HepG2 (cell line): ENCODE measurements around the gene NPEPL1. TPM values are rescaled to one million over a fixed set of nuclear protein-coding genes. Genes with fewer than 3 reads are reported as not detected.

Experiments
- ATAC-seq: fragments of 200-7000 bp; cut with Tn5 transposase; 3 replicates; pipeline ENCODE4 v1.9.1; 2020; ENCODE audit warnings: mild to moderate bottlenecking, moderate library complexity
- BruUV-seq: library from RNA; stranded (reverse); fragments of 400-500 nt; replicated peaks from 2 replicates; lab custom pipeline; 2021; lab: Mats Ljungman, UMichigan
- CTCF ChIA-PET: fragments of 300-600 bp; formaldehyde crosslinking; extraction: SDS; loops from one replicate; lab custom pipeline; 2021; ENCODE audit warnings: low total read pairs, inconsistent platforms, low intra/inter-chr PET ratio; lab: Yijun Ruan, JAX
- POLR2A ChIA-PET: fragments of 350-600 bp; sonication (Branson Sonifier 250); formaldehyde crosslinking; loops from one replicate; lab custom pipeline; 2020; ENCODE audit warnings: antibody characterized with exemption, inconsistent platforms; lab: Yijun Ruan, JAX
- DNase-seq: peaks from one replicate; pipeline ENCODE4 v3.0.0-alpha.2; 2015; ENCODE audit warnings: low spot score
- FAIRE-seq: peaks from 3 replicates; lab custom pipeline; 2011; peaks lifted over from hg19 to GRCh38; lab: Jason Lieb, UNC
- H2AFZ ChIP-seq: one replicate; pipeline ENCODE4 v1.6.1; 2011; ENCODE audit warnings: low read length, inconsistent platforms
- H3K27ac ChIP-seq: fragments of 300-600 bp; 3 replicates; pipeline ENCODE4 v1.8.0; 2011; ENCODE audit warnings: mixed run types, mild to moderate bottlenecking, mixed read lengths, low read length, inconsistent platforms; ENCODE audit not compliant: insufficient read depth; ENCODE audit errors: extremely low read length
- H3K27me3 ChIP-seq, 2 experiments: fragments of 200-600 bp in 1 of 2; 2 replicates in 1 of 2; 3 replicates in 1 of 2; pipeline versions ENCODE4 v1.6.0 to v1.8.0; 2011; ENCODE audit warnings: low read length in 2 of 2, mild to moderate bottlenecking in 2 of 2, moderate library complexity in 2 of 2, inconsistent platforms in 1 of 2; ENCODE audit not compliant: insufficient read depth in 2 of 2, control insufficient read depth in 1 of 2
- H3K36me3 ChIP-seq, 2 experiments: fragments of 200-600 bp in 1 of 2; replicated peaks in 1 of 2; 2 replicates in 1 of 2; 3 replicates in 1 of 2; pipeline versions ENCODE4 v1.5.1 to v1.8.0; 2011; ENCODE audit warnings: low read length in 2 of 2, inconsistent platforms in 1 of 2; ENCODE audit not compliant: insufficient read depth in 2 of 2, control insufficient read depth in 1 of 2
- H3K4me1 ChIP-seq: 2 replicates; pipeline ENCODE4 v1.5.1; 2012; ENCODE audit warnings: low read length, inconsistent platforms; ENCODE audit not compliant: insufficient read depth
- H3K4me2 ChIP-seq: 2 replicates; pipeline ENCODE4 v1.6.0; 2011; ENCODE audit warnings: low read depth, low read length, inconsistent platforms
- H3K4me3 ChIP-seq, 3 experiments: fragments of 200-600 bp in 1 of 3; sonication (generic), shearing (Covaris generic) in 1 of 3; replicated peaks in 1 of 3; 2 replicates each; pipeline ENCODE4 v1.5.1; 2011 to 2016; ENCODE audit warnings: low read length in 3 of 3, inconsistent platforms in 2 of 3, low read depth in 2 of 3, mild to moderate bottlenecking in 2 of 3, control low read depth in 1 of 3, mixed read lengths in 1 of 3; ENCODE audit not compliant: insufficient read depth in 1 of 3
- H3K79me2 ChIP-seq: one replicate; pipeline ENCODE4 v1.6.1; 2011; ENCODE audit warnings: low read length, inconsistent platforms; ENCODE audit not compliant: insufficient read depth
- H3K9ac ChIP-seq: 2 replicates; pipeline ENCODE4 v1.6.0; 2011; ENCODE audit warnings: mild to moderate bottlenecking, low read depth, low read length, inconsistent platforms; ENCODE audit not compliant: insufficient read depth
- H3K9me3 ChIP-seq: 2 replicates; pipeline ENCODE4 v1.5.1; 2012; ENCODE audit warnings: mild to moderate bottlenecking, low read length
- H4K20me1 ChIP-seq: 2 replicates; pipeline ENCODE4 v1.6.0; 2011; ENCODE audit warnings: inconsistent platforms, mild to moderate bottlenecking, low read length, moderate library complexity; ENCODE audit not compliant: insufficient read depth
- ATF7 ChIP-seq, 2 experiments: fragments of 450-650 bp in 1 of 2; sonication (generic) in 1 of 2; formaldehyde crosslinking in 1 of 2; IDR thresholded peaks; 2 replicates each; pipeline versions ENCODE4 v1.4.0 to v1.6.1; 2016 to 2020; ENCODE audit warnings: antibody characterized with exemption in 1 of 2, mild to moderate bottlenecking in 1 of 2, missing genetic modification reagents in 1 of 2
- FLYWCH1 ChIP-seq: sonication (generic); formaldehyde crosslinking; IDR thresholded peaks from 2 replicates; pipeline ENCODE4 v1.8.1; 2023; ENCODE audit warnings: mild to moderate bottlenecking, missing genetic modification reagents
- HOMEZ ChIP-seq: IDR thresholded peaks from 2 replicates; pipeline ENCODE4 v1.6.1; 2016; ENCODE audit warnings: low read depth
- NR2F6 ChIP-seq, 2 experiments: IDR thresholded peaks; 2 replicates each; pipeline ENCODE4 v1.6.1; 2016; ENCODE audit warnings: antibody characterized with exemption in 1 of 2, mild to moderate bottlenecking in 1 of 2
- ONECUT2 ChIP-seq: sonication (generic); formaldehyde crosslinking; IDR thresholded peaks from 2 replicates; pipeline ENCODE4 v1.4.0; 2020; ENCODE audit warnings: missing genetic modification reagents
- PHF8 ChIP-seq: sonication (generic); formaldehyde crosslinking; IDR thresholded peaks from 2 replicates; pipeline ENCODE4 v1.5.0; 2020; ENCODE audit warnings: missing genetic modification reagents
- SALL1 ChIP-seq: sonication (generic); formaldehyde crosslinking; IDR thresholded peaks from 2 replicates; pipeline ENCODE4 v1.8.0; 2022; ENCODE audit warnings: mild to moderate bottlenecking, missing genetic modification reagents
- TBX3 ChIP-seq: fragments of 450-650 bp; IDR thresholded peaks from 2 replicates; pipeline ENCODE4 v1.6.1; 2017; ENCODE audit warnings: antibody characterized with exemption, mild to moderate bottlenecking, inconsistent platforms, borderline replicate concordance
- YY1 ChIP-seq: IDR thresholded peaks from 2 replicates; pipeline ENCODE4 v1.6.1; 2011; ENCODE audit warnings: low read length, low read depth, moderate library complexity, mild to moderate bottlenecking; ENCODE audit not compliant: insufficient read depth, insufficient replicate concordance
- WGBS: methylation state at CpG from one replicate; pipeline ENCODE4 v1.1.6; 2017; ENCODE audit warnings: low lambda C conversion rate; 5-methylcytosine and 5-hydroxymethylcytosine counted together
- in situ Hi-C: cut with HindIII; loops from 2 replicates; pipeline ENCODE4 v1.10.0; 2017; ENCODE audit warnings: low pct_unique_long_range_greater_than_20kb; ENCODE audit not compliant: extremely low pct_ligation_motif_present
- intact Hi-C: fragments of 100-400 bp; cut with micrococcal nuclease; formaldehyde crosslinking; loops from one replicate; pipeline ENCODE4 v1.10.0; 2022; ENCODE audit not compliant: unreplicated experiment
- polyA plus RNA-seq, 8 experiments: library from polyadenylated mRNA; depleted of rRNA in 3 of 8; stranded (reverse) in 7 of 8; unstranded in 1 of 8; fragments of >200 nt; fragmentation: Illumina TruSeq in 4 of 8; extraction: Trizol in 4 of 8; gene quantifications; 2 replicates each; pipeline versions ENCODE4 v1.2.1 to v1.2.3, GENCODE V29; 2011 to 2016; ENCODE audit warnings: low read depth in 4 of 8, missing spikeins in 1 of 8, mixed read lengths in 1 of 8; ENCODE audit not compliant: insufficient read depth in 1 of 8
- total RNA-seq, 5 experiments: library from RNA; depleted of rRNA; stranded (reverse); fragments of >200 nt; fragmentation: Illumina TruSeq; extraction: Trizol; gene quantifications; 2 replicates each; pipeline ENCODE4 v1.2.3, GENCODE V29; 2016; ENCODE audit warnings: low read depth in 1 of 5

The NPEPL1 gene
- total and polyA plus RNA-seq, 2 of the 13 experiments (the other 11 are each of a cell fraction or from before 2014, with no cell fraction given), result 4.1 to 7.5 TPM

- H2AFZ ChIP-seq, result no peak overlapping the region
- intact Hi-C loops (no loop called here), in situ Hi-C loops (no loop called here)
- TF ChIP-seq ONECUT2 (CRISPR knock-in tag), result no peak
- TF ChIP-seq ATF7 (IDR thresholded peaks at IDR 0.05), result no peak
- no peak for TF ChIP-seq ATF7 (CRISPR knock-in tag; IDR thresholded peaks at IDR 0.05)
- TF ChIP-seq FLYWCH1, result no peak
- no peak for TF ChIP-seq TBX3
- TF ChIP-seq PHF8 (CRISPR knock-in tag), result no peak
- no peak for TF ChIP-seq SALL1 (CRISPR knock-in tag)
- TF ChIP-seq YY1, result no peak
- TF ChIP-seq NR2F6 (IDR thresholded peaks at IDR 0.05), result no peak
- TF ChIP-seq NR2F6 (CRISPR knock-in tag; IDR thresholded peaks at IDR 0.05), result no peak
- TF ChIP-seq HOMEZ (CRISPR knock-in tag), result no peak
- no peak overlapping the region for H3K4me3 ChIP-seq
- H3K4me2 ChIP-seq, result no peak overlapping the region
- no peaks in the 10 kb centered on the region for H3K36me3 ChIP-seq
- no peak overlapping the region for H3K27ac ChIP-seq
- no TSS peak for BruUV-seq
- 32% methylated on average over 6 of the region's 6 CpGs for WGBS
- H4K20me1 ChIP-seq, result no peaks in the 10 kb centered on the region
- peaks cover 16 to 77% of the 10 kb centered on the region in 2 experiments for H3K27me3 ChIP-seq
- no peak for FAIRE-seq
- no peak for DNase-seq
- H3K9me3 ChIP-seq, result no peaks in the 10 kb centered on the region
- H3K9ac ChIP-seq, result no peak overlapping the region
- CTCF ChIA-PET, result no interaction called here
- POLR2A ChIA-PET, result no interaction called here
- no peaks in the 10 kb centered on the region for H3K4me1 ChIP-seq
- H3K79me2 ChIP-seq, result no peaks in the 10 kb centered on the region
- ATAC-seq, result no peak; the same call in 2 of the 3 replicates
Measured at GRCh38 chr20:58752565-58752964, 60.0 kb downstream of the NPEPL1 start.
